ENCODE measurements around the gene C19orf12.

C19orf12 gene

GRCh38 chr19:29697523-29698261, 17.4 kb downstream of the C19orf12 start:
- no peak for DNase-seq (ENCODE audit: low read depth in 2 of 3, low spot score in 1 of 3)

DNA sequence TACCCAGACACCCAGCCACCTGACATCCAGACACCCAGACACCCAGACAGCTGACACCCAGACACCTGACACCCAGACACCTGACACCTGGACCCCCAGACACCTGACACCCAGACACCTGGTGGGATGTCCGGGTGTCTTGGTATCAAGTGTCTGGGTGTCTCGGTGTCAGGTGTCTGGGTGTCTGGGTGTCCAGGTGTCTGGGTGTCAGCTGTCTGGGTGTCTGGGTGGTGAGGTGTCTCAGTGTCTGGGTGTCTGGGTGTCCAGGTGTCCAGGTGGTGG, 18.6 kb downstream of the C19orf12 start:
- no peak for DNase-seq (ENCODE audit: low read depth in 2 of 3, low spot score in 1 of 3)

DNA sequence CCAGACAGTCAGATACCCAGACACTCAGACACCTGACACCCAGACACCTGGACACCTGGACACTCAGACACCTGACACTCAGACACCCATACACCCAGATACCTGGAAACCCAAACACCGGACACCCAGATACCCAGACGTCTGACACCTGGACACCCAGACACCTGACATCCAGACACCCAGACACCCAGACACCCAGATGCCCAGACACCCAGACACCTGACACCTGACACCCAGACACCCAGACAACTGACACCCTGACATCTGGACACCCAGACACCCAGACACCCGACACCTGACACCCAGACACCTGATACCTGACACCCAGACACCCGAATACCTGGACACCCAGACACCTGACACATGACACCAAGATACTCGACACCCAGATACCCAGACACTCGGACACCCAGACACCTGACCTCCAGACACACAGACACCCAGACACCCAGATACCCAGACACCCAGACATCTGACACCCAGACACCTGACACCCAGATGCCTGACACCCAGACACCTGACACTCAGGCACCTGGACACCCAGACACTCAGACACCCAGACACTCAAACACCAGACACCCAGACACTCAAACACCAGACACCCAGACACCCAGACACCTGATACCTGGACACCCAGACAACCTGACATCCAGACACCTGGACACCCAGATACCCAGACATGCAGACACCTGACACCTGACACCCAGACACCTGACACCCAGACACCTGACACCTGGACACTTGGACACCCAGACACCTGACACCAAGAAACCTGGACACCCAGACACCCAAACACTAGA, 19.1 kb downstream of the C19orf12 start:
- no peak for DNase-seq (ENCODE audit: low read depth in 2 of 3, low spot score in 1 of 3)

DNA sequence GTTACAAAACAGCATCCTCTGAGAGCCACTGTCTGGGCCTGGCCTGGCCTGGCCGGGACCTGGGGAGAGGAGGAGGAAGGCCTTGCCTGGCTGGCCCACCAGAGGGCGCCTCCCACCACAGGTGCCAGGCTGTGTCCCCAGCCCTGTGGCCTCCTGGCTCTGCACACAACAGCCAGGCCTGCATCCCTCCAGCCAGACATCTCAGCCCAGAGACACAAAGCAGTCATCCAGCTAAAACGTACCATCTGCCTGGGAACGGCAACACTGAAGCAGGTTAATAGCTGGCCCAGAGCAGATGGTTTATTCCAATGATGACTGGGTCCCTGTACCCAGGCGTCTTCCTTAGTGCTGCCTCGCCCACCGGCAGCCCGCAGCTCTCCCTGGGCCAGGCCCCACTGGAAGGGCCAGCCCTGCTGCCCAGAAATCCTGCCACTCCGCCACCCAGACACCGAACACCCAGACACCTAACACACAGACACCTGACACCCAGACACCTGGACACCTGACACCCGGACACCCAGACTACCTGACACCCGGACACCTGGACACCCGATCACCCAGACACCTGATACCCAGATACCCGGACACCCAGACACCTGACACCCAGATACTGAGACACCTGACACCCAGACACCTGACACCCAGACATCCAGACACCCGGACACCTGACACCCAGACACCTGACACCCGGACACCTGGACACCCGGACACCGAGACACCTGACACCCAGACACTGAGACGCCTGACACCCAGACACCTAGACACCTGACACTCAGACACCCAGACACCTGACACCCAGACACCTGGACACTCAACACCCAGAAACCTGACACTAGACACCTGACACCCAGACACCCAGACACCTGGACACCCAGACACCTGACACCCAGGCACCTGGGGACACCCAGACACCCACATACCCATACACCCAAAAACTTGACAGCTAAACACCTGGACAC, 20.1 kb downstream of the C19orf12 start:
- DNase-seq (ENCODE audit: low read depth in 2 of 3, low spot score in 1 of 3): peak; percentile 69 to 77 (median 72)

DNA sequence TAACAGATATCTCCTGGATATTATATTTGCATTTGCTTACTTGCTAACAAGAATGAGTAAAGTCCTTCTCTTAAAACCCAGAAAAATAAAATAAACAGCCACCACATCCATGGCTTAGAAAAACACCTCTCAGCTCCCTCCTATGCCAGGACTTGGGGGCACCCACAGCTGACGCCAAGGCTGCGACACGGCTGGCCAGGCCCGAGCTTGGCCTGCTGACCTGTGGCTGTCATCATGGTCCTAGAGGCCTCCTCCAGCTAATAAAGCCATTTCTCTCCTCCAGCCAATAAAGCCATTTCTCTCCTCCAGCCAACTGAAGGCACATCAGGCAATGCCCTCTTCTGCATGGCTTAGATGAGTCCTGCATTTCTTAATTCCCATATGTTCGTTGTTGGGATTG, 20.9 kb downstream of the C19orf12 start:
- DNase-seq (ENCODE audit: low read depth in 2 of 3, low spot score in 1 of 3): no peak

GRCh38 chr19:29690842-29691241, 24.2 kb downstream of the C19orf12 start:
- DNase-seq (ENCODE audit: low read depth in 2 of 3, low spot score in 1 of 3): peak in 2 of 3 donors; percentile 33 to 72

- DNase-seq (ENCODE audit: low read depth in 2 of 3, low spot score in 1 of 3): no peak
Measured at GRCh38 chr19:29687897-29688728, 26.9 kb downstream of the C19orf12 start.

GRCh38 chr19:29687244-29687896, 27.7 kb downstream of the C19orf12 start:
- DNase-seq (ENCODE audit: low read depth in 2 of 3, low spot score in 1 of 3): peak; percentile 53 to 64 (median 60)

- no peak for DNase-seq (ENCODE audit: low read depth in 2 of 3, low spot score in 1 of 3)
Measured at GRCh38 chr19:29686285-29686805, 28.7 kb downstream of the C19orf12 start.

- no peak for DNase-seq (ENCODE audit: low read depth in 2 of 3, low spot score in 1 of 3)
Measured at GRCh38 chr19:29685326-29685725, 29.7 kb downstream of the C19orf12 start.

DNA sequence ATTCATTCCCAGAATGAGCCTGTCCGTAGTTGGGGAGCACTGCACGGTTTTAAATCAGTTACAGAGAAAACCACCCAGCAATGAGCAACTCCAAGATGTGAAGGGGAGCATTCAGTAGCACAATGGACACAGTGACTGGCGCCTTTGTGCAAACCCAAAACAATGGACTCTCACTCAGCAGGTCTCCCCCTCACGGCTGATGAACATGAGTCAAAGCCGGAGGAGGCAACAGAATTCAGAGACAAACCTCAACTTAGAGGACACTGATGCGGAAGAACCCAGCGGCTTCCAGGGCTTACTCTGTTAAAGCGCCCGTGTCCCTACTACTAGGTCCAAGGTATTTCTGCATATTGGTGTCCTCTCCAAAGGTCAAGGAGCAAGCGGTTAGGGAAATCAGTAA, 32.1 kb downstream of the C19orf12 start:
- DNase-seq (ENCODE audit: low read depth in 2 of 3, low spot score in 1 of 3): no peak

DNA sequence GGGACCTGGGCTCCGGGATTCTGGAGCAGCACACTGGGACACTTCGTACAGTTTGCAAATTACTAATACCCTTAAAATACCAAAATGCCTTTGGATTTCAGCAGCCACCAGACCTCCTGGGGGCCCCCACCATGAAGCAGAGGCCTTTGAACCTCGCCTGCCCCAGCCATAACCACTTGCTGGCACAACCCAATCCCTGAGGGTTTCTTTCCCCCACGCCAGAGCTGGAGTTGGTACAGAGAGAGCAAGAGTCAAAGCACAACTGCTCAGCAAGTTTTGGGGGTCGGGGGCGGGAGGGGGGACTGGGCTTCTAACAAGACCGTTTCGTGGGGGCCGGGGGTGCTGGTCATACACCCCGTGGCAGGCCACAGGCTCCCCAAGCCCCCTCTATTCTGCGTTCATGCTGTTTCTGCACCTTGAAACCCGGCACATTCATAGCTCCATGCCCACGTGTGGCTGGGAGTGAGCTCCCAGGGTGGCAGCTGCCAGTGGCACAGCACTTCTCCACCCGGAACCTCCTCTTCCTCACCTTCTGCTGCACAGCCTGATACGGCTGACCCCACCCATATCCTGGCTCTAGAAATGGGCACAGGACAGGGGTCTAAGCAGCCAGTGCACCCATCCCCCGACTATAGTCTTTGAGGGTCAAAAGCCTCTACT, 32.7 kb downstream of the C19orf12 start:
- no peak for DNase-seq (ENCODE audit: low read depth in 2 of 3, low spot score in 1 of 3)

DNA sequence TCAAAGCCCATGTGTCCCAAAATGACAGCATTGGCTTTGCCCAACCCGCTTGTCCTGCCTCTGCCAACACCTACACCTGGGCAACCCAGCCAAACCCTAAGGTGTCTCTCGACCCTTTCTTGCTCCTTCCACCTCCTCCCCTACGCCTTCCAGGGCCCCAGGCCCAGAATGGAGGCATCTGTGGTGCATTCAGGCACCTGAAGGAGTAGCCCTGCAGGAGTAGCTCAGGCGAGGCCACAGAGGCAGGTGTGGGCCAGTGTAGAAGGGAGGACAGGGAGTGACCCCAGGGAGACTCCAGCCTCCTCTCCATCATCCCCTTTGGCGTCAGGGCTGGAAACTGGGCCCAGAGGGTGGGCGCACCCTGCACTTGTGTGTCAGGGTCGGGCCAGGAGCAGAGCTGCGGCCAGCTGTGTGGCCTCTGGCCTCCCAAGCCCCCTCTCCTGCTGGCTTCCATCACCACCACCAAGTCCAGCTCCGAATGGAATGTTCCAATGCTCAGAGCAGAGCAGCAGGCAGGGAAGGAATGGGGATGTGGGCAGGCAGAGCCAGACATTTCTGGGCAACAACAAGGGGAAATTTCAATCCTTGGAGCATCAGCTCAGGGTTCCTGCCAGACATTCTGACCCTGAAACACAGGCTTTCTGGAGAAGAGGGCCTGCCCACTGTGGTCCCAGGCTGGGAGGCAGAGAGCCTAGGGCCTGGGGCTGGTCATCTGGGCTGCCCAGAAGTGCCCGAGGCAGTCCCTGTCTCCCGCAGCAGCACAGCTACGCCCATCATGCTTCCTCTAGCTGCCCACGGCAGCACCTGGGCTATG, 33.4 kb downstream of the C19orf12 start:
- no peak for DNase-seq (ENCODE audit: low read depth in 2 of 3, low spot score in 1 of 3)

- DNase-seq (ENCODE audit: low read depth in 2 of 3, low spot score in 1 of 3): no peak
Measured at GRCh38 chr19:29680937-29681336, 34.1 kb downstream of the C19orf12 start.

- DNase-seq (ENCODE audit: low read depth in 2 of 3, low spot score in 1 of 3): peak; percentile 76 to 81 (median 77)
Measured at GRCh38 chr19:29680447-29680846, 34.6 kb downstream of the C19orf12 start.

- no peak for DNase-seq (ENCODE audit: low read depth in 2 of 3, low spot score in 1 of 3)
Measured at GRCh38 chr19:29679598-29680210, 35.4 kb downstream of the C19orf12 start.

DNA sequence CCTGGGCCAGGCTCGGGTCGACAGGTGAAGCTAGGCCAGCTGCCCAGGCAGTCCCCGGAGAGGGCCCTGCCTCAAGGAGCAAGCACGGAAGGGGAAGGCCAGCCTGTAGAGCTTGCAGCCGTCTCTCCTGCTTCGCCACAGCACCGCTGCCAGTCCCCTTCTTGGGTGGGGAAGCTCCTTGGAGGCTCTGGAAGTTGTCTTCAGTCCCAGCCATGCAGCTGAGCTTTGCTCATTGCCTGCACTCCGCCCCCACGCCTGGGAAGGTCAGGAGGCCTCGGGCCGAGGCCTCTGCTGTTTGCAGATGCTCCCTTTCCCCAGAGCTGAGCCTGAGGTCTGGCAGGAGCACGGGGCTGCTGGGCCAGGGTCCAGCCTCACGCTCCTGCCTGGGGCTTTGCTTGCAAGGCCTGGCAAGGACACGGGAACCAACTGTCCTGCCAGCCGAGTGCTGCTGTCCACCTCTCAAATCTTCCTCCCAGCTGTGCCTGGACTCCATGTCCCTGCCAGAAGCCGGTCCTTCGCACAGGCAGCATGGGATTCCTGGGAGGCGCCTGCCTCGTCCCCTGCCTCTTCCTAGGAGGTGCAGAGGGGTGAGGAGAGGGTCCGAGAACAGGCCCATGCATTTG, 36.5 kb downstream of the C19orf12 start:
- no peak for DNase-seq (ENCODE audit: low read depth in 2 of 3, low spot score in 1 of 3)
